Fibroblast of peridontal ligament (primary cell): ENCODE data around the gene IL6ST.
"Not testable (repeated sequence)": the region's sequence is repeated elsewhere in the genome, so short reads cannot be mapped to it uniquely, and the experiment has no call there.

Source experiments
- DNase-seq: peaks from one replicate; pipeline ENCODE4 v3.0.0-alpha.2; 2010; ENCODE audit errors: extremely low read depth

The IL6ST gene

GRCh38 chr5:56004874-56005273 is 10.1 kb upstream of the IL6ST start:
- DNase-seq, result no peak

- DNase-seq, result peak; percentile 74
Measured at GRCh38 chr5:56003679-56004078, 8.9 kb upstream of the IL6ST start.

GRCh38 chr5:56003179-56003578 is 8.4 kb upstream of the IL6ST start:
- peak; percentile 82 for DNase-seq

- DNase-seq, result no peak
Measured at GRCh38 chr5:56002303-56002702, 7.5 kb upstream of the IL6ST start.

- not testable (repeated sequence) for DNase-seq
Measured at GRCh38 chr5:56000221-56000620, 5.5 kb upstream of the IL6ST start.

GRCh38 chr5:55998966-55999365 is 4.2 kb upstream of the IL6ST start:
- DNase-seq, result no peak

GRCh38 chr5:55997742-55998351 is 3.1 kb upstream of the IL6ST start:
- DNase-seq, result peak; percentile 59

- DNase-seq, result peak; percentile 96
Measured at GRCh38 chr5:55994998-55995914, 493 bp upstream of the IL6ST start.

GRCh38 chr5:55993731-55994494 is 850 bp downstream of the IL6ST start:
- peak; percentile 59 for DNase-seq

GRCh38 chr5:55993013-55993412 is 1.8 kb downstream of the IL6ST start:
- peak; percentile 57 for DNase-seq

GRCh38 chr5:55991768-55992486 is 2.8 kb downstream of the IL6ST start:
- DNase-seq, result peak; percentile 21

- DNase-seq, result not testable (repeated sequence)
Measured at GRCh38 chr5:55990895-55991294, 3.9 kb downstream of the IL6ST start.

GRCh38 chr5:55989860-55990259 is 4.9 kb downstream of the IL6ST start:
- DNase-seq, result peak; percentile 30

GRCh38 chr5:55988979-55989638 is 5.7 kb downstream of the IL6ST start:
- DNase-seq, result no peak

- not testable (repeated sequence) for DNase-seq
Measured at GRCh38 chr5:55988428-55988827, 6.3 kb downstream of the IL6ST start.

GRCh38 chr5:55986931-55987330 is 7.8 kb downstream of the IL6ST start:
- DNase-seq, result peak; percentile 18

GRCh38 chr5:55985181-55985580 is 9.6 kb downstream of the IL6ST start:
- DNase-seq, result no peak

- DNase-seq, result no peak
Measured at GRCh38 chr5:55983986-55984385, 10.8 kb downstream of the IL6ST start.

- DNase-seq, result no peak
Measured at GRCh38 chr5:55982957-55983381, 11.8 kb downstream of the IL6ST start.

- DNase-seq, result no peak
Measured at GRCh38 chr5:55973296-55973695, 21.5 kb downstream of the IL6ST start.

GRCh38 chr5:55969956-55970355 is 24.8 kb downstream of the IL6ST start:
- DNase-seq, result peak; percentile 40
